H9 (cell line): ENCODE results near the gene FNDC3B. TPM values are rescaled to one million over a fixed set of nuclear protein-coding genes. Genes with fewer than 3 reads are reported as not detected.

Experiments used
- DNase-seq: peaks from one replicate; pipeline ENCODE4 v3.0.0-alpha.2; 2017
- H2AFZ ChIP-seq: one replicate; pipeline ENCODE4 v1.6.1; 2013; ENCODE audit warnings: mild to moderate bottlenecking, low read length, control low read depth, moderate library complexity
- H2AK5ac ChIP-seq: 2 replicates; pipeline ENCODE4 v1.6.1; 2013; ENCODE audit warnings: low read length, control low read depth, mixed read lengths; ENCODE audit not compliant: insufficient read length
- H2BK120ac ChIP-seq: one replicate; pipeline ENCODE4 v1.6.1; 2013; ENCODE audit warnings: low read depth, mild to moderate bottlenecking, low read length, control low read depth, inconsistent platforms; ENCODE audit not compliant: poor library complexity, severe bottlenecking
- H2BK12ac ChIP-seq: 2 replicates; pipeline ENCODE4 v1.6.1; 2013; ENCODE audit warnings: low read length, control low read depth, mixed read lengths, low read depth; ENCODE audit not compliant: insufficient read length
- H2BK15ac ChIP-seq: 2 replicates; pipeline ENCODE4 v1.6.1; 2013; ENCODE audit warnings: low read depth, low read length, control low read depth
- H2BK20ac ChIP-seq: one replicate; pipeline ENCODE4 v1.6.1; 2013; ENCODE audit warnings: low read depth, mild to moderate bottlenecking, low read length, control low read depth, inconsistent platforms; ENCODE audit not compliant: poor library complexity, severe bottlenecking
- H2BK5ac ChIP-seq: 2 replicates; pipeline ENCODE4 v1.6.1; 2013; ENCODE audit warnings: low read length, control low read depth, mixed read lengths; ENCODE audit not compliant: insufficient read length
- H3K14ac ChIP-seq: 2 replicates; pipeline ENCODE4 v1.6.1; 2013; ENCODE audit warnings: low read length, control low read depth; ENCODE audit not compliant: insufficient read depth
- H3K18ac ChIP-seq: 2 replicates; pipeline ENCODE4 v1.6.1; 2013; ENCODE audit warnings: low read depth, mild to moderate bottlenecking, mixed read lengths, low read length, control low read depth; ENCODE audit not compliant: insufficient read length
- H3K23ac ChIP-seq: 2 replicates; pipeline ENCODE4 v1.6.1; 2013; ENCODE audit warnings: low read length, control low read depth, mixed read lengths, low read depth; ENCODE audit not compliant: insufficient read length
- H3K23me2 ChIP-seq: 2 replicates; pipeline ENCODE4 v1.6.1; 2013; ENCODE audit warnings: low read depth, mild to moderate bottlenecking, mixed read lengths, low read length, control low read depth; ENCODE audit not compliant: insufficient read length, poor library complexity, severe bottlenecking
- H3K27ac ChIP-seq: 2 replicates; pipeline ENCODE4 v1.5.1; 2013; ENCODE audit warnings: low read length, control low read depth, mixed read lengths, low read depth; ENCODE audit not compliant: insufficient read length
- H3K27me3 ChIP-seq: 2 replicates; pipeline ENCODE4 v1.6.1; 2013; ENCODE audit warnings: low read length, control low read depth, inconsistent platforms; ENCODE audit not compliant: insufficient read depth
- H3K4ac ChIP-seq: 2 replicates; pipeline ENCODE4 v1.6.1; 2013; ENCODE audit warnings: low read depth, mild to moderate bottlenecking, control low read depth, inconsistent platforms, low read length, moderate library complexity
- H3K4me1 ChIP-seq: 2 replicates; pipeline ENCODE4 v1.6.1; 2013; ENCODE audit warnings: low read length, control low read depth, inconsistent platforms; ENCODE audit not compliant: insufficient read depth
- H3K4me2 ChIP-seq: 2 replicates; pipeline ENCODE4 v1.6.1; 2013; ENCODE audit warnings: low read length, control low read depth, mixed read lengths; ENCODE audit not compliant: insufficient read length, insufficient read depth
- H3K56ac ChIP-seq: 2 replicates; pipeline ENCODE4 v1.6.1; 2013; ENCODE audit warnings: low read depth, mild to moderate bottlenecking, mixed read lengths, low read length, control low read depth; ENCODE audit not compliant: insufficient read length
- H3K79me1 ChIP-seq: 2 replicates; pipeline ENCODE4 v1.6.1; 2013; ENCODE audit warnings: low read depth, mild to moderate bottlenecking, moderate library complexity, low read length, control low read depth, inconsistent platforms; ENCODE audit not compliant: insufficient read depth, poor library complexity, severe bottlenecking
- H3K79me2 ChIP-seq: 2 replicates; pipeline ENCODE4 v1.6.1; 2013; ENCODE audit warnings: low read length, control low read depth, inconsistent platforms; ENCODE audit not compliant: insufficient read depth
- H3K9ac ChIP-seq: 2 replicates; pipeline ENCODE4 v1.6.1; 2013; ENCODE audit warnings: low read length, control low read depth, mixed read lengths; ENCODE audit not compliant: insufficient read length; ENCODE audit errors: extremely low read depth
- H3K9me3 ChIP-seq: one replicate; pipeline ENCODE4 v1.6.1; 2013; ENCODE audit warnings: low read depth, low read length, inconsistent platforms; ENCODE audit not compliant: control insufficient read depth
- H3T11ph ChIP-seq: one replicate; pipeline ENCODE4 v1.6.1; 2013; ENCODE audit warnings: mild to moderate bottlenecking, low read length, control low read depth, inconsistent platforms
- H4K20me1 ChIP-seq: one replicate; pipeline ENCODE4 v1.6.1; 2013; ENCODE audit not compliant: control insufficient read depth, insufficient read length, insufficient read depth
- H4K5ac ChIP-seq: 2 replicates; pipeline ENCODE4 v1.6.1; 2013; ENCODE audit warnings: low read depth, mild to moderate bottlenecking, mixed read lengths, low read length, control low read depth; ENCODE audit not compliant: insufficient read length
- H4K8ac ChIP-seq: replicated peaks from 2 replicates; pipeline ENCODE4 v1.6.1; 2013; ENCODE audit warnings: low read length, control low read depth, mixed read lengths, low read depth; ENCODE audit not compliant: insufficient read length
- H4K91ac ChIP-seq: 2 replicates; pipeline ENCODE4 v1.6.1; 2013; ENCODE audit warnings: low read depth, mild to moderate bottlenecking, moderate library complexity, mixed read lengths, low read length, control low read depth; ENCODE audit not compliant: insufficient read length
- H3K27ac Mint-ChIP-seq, 3 experiments: 2 replicates in 2 of 3; 3 replicates in 1 of 3; pipeline ENCODE4 v1.8.0; 2020 to 2021; ENCODE audit warnings: mixed read lengths in 3 of 3, mild to moderate bottlenecking in 1 of 3, moderate library complexity in 1 of 3
- H3K27me3 Mint-ChIP-seq: 2 replicates; pipeline ENCODE4 v1.8.0; 2021; ENCODE audit warnings: low read depth, mild to moderate bottlenecking, moderate library complexity, mixed read lengths
- H3K36me3 Mint-ChIP-seq, 3 experiments: 2 replicates in 2 of 3; 3 replicates in 1 of 3; pipeline ENCODE4 v1.8.0; 2020 to 2021; ENCODE audit warnings: low read depth in 3 of 3, mixed read lengths in 3 of 3; ENCODE audit not compliant: insufficient read depth in 1 of 3
- H3K4me1 Mint-ChIP-seq, 2 experiments: 2 replicates each; pipeline ENCODE4 v1.8.0; 2020; ENCODE audit warnings: mixed read lengths in 2 of 2
- H3K4me3 Mint-ChIP-seq, 2 experiments: 2 replicates in 1 of 2; 3 replicates in 1 of 2; pipeline ENCODE4 v1.8.0; 2020 to 2021; ENCODE audit warnings: mild to moderate bottlenecking in 2 of 2, mixed read lengths in 2 of 2, moderate library complexity in 1 of 2
- H3K9me3 Mint-ChIP-seq, 2 experiments: 2 replicates in 1 of 2; 3 replicates in 1 of 2; pipeline ENCODE4 v1.8.0; 2020; ENCODE audit warnings: mild to moderate bottlenecking in 2 of 2, mixed read lengths in 2 of 2, moderate library complexity in 1 of 2
- CTCF ChIP-seq: fragments of 200-600 bp; sonication (generic); conservative IDR thresholded peaks from 3 replicates; pipeline ENCODE4 v1.8.0; 2021; ENCODE audit warnings: antibody characterized with exemption, mild to moderate bottlenecking
- WGBS: extraction: QIAGEN DNeasy Blood & Tissue Kit; methylation state at CpG from one replicate; pipeline ENCODE4 v1.1.7; 2013; ENCODE audit warnings: missing lambda C conversion rate, low lambda C conversion rate, mixed read lengths; ENCODE audit not compliant: insufficient read length; ENCODE audit errors: extremely low coverage; 5-methylcytosine and 5-hydroxymethylcytosine counted together
- total RNA-seq: library from RNA; stranded (reverse); gene quantifications from 2 replicates; pipeline ENCODE4 v1.2.1, GENCODE V29; 2021

Gene FNDC3B
- total RNA-seq, 1 experiment from 2014 or later: 43.8 TPM

GRCh38 chr3:172282850-172283249 lies 243.5 kb downstream of the FNDC3B start:
- H4K8ac ChIP-seq: no peak overlapping the region
- no peak overlapping the region for H4K5ac ChIP-seq
- no peaks in the 10 kb centered on the region for H3K79me1 ChIP-seq
- H3K27ac ChIP-seq: no peak overlapping the region
- H2BK15ac ChIP-seq: no peak overlapping the region
- 0 out of 7 replicates have a peak overlapping the region, but pooled peaks of 1 of the 3 experiments have one; percentile 1 for H3K27ac Mint-ChIP-seq
- no peaks in the 10 kb centered on the region for H3K27me3 ChIP-seq
- no peak overlapping the region for H2BK20ac ChIP-seq
- 0 out of 2 replicates have a peak, but pooled peaks cover 2% of the 10 kb centered on the region for H3K79me2 ChIP-seq
- no peak overlapping the region for H2BK5ac ChIP-seq
- no peaks in the 10 kb centered on the region for H4K20me1 ChIP-seq
- H3K4me1 ChIP-seq: no peaks in the 10 kb centered on the region
- H2AK5ac ChIP-seq: no peak overlapping the region
- no peaks in the 10 kb centered on the region for H3K27me3 Mint-ChIP-seq
- no peak overlapping the region for H3K56ac ChIP-seq
- H3K23ac ChIP-seq: no peak overlapping the region
- no peak overlapping the region for H3T11ph ChIP-seq
- no peak overlapping the region for H3K4me3 Mint-ChIP-seq
- H2BK120ac ChIP-seq: no peak overlapping the region
- H3K4ac ChIP-seq: no peak overlapping the region
- DNase-seq: no peak
- no peak overlapping the region for H2AFZ ChIP-seq
- H3K9me3 ChIP-seq: no peaks in the 10 kb centered on the region
- peaks cover 4 to 18% (median 7%) of the 10 kb centered on the region in 3 experiments; a peak in 6 of 7 replicates for H3K36me3 Mint-ChIP-seq
- no peaks in the 10 kb centered on the region for H3K9me3 Mint-ChIP-seq
- no peak overlapping the region for H3K9ac ChIP-seq
- H3K14ac ChIP-seq: no peak overlapping the region
- no peaks in the 10 kb centered on the region for H3K23me2 ChIP-seq
- H3K18ac ChIP-seq: no peak overlapping the region
- H4K91ac ChIP-seq: no peak overlapping the region
- H3K4me1 Mint-ChIP-seq: peaks cover 0 to 2% of the 10 kb centered on the region in 2 experiments; a peak in 2 of 4 replicates
- WGBS: no CpG with 5 or more reads among the region's 3 CpGs
- no peak overlapping the region for H2BK12ac ChIP-seq
- no peak for TF ChIP-seq CTCF
- H3K4me2 ChIP-seq: no peak overlapping the region
